ENCODE results near the gene PHC1. TPM values are rescaled to one million over a fixed set of nuclear protein-coding genes. Genes with fewer than 3 reads are reported as not detected.

The PHC1 gene
- total RNA-seq, 2 experiments from 2014 or later, result 14.6 to 17.7 TPM

DNA sequence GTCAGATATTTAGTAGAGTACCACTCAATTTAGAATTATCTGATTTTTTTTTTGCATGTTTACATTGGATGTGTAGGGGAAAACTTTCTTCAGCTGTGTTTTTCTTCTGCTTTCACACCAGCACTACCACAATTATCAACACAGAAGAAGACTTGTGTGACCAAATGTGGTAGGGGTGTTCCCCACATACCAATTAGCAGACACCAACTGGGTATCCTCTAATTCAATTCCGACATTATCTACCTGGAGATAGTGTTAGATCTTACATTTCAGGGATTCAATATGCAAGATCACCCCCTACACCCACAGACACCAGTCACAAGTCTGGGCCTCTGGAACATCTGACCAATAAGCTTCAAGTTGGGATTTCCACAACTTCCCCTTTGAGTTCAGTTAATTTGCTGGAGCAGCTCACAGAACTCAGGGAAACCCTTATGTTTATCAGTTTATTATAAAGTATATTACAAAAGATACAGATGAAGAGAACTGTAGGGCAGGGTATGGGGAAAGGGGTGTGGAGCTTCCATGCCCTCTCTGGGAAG is 71.0 kb downstream of the PHC1 start:
- CTCF ChIA-PET, result no interaction called here
- POLR2A ChIA-PET, result no interaction called here

DNA sequence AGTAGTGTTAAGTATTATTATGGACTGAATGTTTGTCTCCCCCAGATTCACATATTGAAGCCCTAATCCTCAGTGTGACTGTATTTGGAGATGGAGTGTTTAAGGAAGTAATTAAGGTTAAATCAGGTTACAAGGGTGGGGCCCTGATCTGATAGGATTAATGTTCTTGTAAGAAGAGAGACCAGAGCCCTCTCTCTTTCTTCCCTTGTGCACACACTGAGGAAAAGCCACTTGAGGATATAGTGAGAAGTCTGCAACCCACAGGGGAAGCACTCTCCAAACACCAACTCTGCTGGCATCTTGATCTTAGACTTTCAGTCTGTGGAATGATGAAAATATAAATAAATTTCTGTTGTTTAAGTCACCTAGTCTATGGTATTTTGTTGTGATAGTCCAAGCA is 72.9 kb downstream of the PHC1 start:
- CTCF ChIA-PET, result no interaction called here
- POLR2A ChIA-PET, result no interaction called here

DNA sequence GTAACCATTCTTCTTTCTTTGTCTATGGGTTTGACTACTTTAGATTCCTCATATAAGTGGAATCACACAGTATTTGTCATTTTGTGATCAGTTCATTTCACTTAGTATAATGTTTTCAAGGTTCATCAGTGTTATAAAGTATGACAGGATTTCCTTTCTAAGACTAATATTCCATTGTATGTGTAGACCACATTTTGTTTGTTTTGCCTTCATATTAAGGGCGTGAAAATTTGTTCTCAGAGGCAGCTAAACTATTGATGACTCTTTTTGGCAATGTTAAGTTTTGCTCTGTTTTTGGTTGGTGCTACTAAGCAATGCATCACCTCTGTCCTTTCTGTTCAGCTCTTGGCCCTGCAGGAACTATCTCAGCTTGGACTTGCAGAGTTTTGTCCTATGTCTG is 73.4 kb downstream of the PHC1 start:
- CTCF ChIA-PET, result no interaction called here
- POLR2A ChIA-PET, result no interaction called here

DNA sequence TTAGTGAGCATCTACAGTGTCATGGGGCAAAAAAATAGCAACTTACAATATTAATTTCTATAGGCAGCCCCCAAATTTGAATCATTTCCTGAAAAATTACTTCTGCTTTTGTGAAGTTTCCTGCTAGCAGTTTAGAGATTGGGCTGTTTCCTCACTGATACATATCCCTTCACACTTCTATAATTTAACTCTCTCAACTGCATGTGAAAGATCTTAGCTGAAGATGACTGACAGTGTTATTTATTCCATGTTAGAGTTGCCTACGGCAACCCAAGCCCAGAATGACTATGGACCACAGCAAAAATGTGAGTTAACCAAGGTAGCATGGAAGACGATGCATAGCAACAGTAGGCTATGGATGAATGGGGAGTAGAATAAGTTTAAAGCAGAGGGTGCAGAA is 75.1 kb downstream of the PHC1 start, which contains the start of gene KLRG1:
Gene KLRG1, plus strand, starts transcription at position 134 of the 400 bp plus-strand sequence. Its CDS starts 90 bp downstream, at position 224.
- ChIA-PET POLR2A (interaction anchor here (0.6 to 1.0 kb wide), 3 partner anchors 21 to 1385 kb away, joined by 3 to 4 read pairs (median 3); partner anchors contain the start of gene M6PR), CTCF (no interaction called here)

Other genes with a start within 250 kb of the PHC1 start
- 1 to 10 TPM; 4.4 to 4.9 TPM for gene RIMKLB, start 216.5 kb upstream of the PHC1 start, total RNA-seq
- not detected for gene A2ML1, start 91.9 kb upstream of the PHC1 start, total RNA-seq
- gene M6PR, start 35.1 kb downstream of the PHC1 start, total RNA-seq, result 100 to 1,000 TPM; 229 to 238 TPM
- gene KLRG1, start 75.0 kb downstream of the PHC1 start, total RNA-seq, result 1 to 10 TPM; 7.6 to 8.7 TPM
- gene A2M, start 201.4 kb downstream of the PHC1 start, total RNA-seq, result not detected

Data from activated CD8-positive, alpha-beta memory T cell treated with anti-CD3 and anti-CD28 coated beads for 36 hours (primary cell).